ENCODE measurements around the gene KCND2.
"Not testable (repeated sequence)": the region's sequence is repeated elsewhere in the genome, so short reads cannot be mapped to it uniquely, and the experiment has no call there.

The KCND2 gene

GRCh38 chr7:120502132-120502531 is 229.2 kb downstream of the KCND2 start:
- peak; percentile 24 for DNase-seq (ENCODE audit: low spot score)

- no peak for DNase-seq (ENCODE audit: low spot score)
These were observed 229.8 kb downstream of the KCND2 start for GRCh38 chr7:120502825-120503224.

GRCh38 chr7:120504386-120504785 is 231.4 kb downstream of the KCND2 start:
- no peak for DNase-seq (ENCODE audit: low spot score)

GRCh38 chr7:120505770-120506169 is 232.8 kb downstream of the KCND2 start:
- DNase-seq (ENCODE audit: low spot score) = no peak

GRCh38 chr7:120512701-120513100 is 239.7 kb downstream of the KCND2 start:
- no peak for DNase-seq (ENCODE audit: low spot score)

- no peak for DNase-seq (ENCODE audit: low spot score)
These were observed 246.2 kb downstream of the KCND2 start for GRCh38 chr7:120519224-120519623.

GRCh38 chr7:120521761-120522737 is 249.1 kb downstream of the KCND2 start:
- DNase-seq (ENCODE audit: low spot score) = peak; percentile 38

- DNase-seq (ENCODE audit: low spot score) = no peak
These were observed 251.0 kb downstream of the KCND2 start for GRCh38 chr7:120523985-120524384.

GRCh38 chr7:120526902-120527509 is 254.0 kb downstream of the KCND2 start:
- no peak for DNase-seq (ENCODE audit: low spot score)

- DNase-seq (ENCODE audit: low spot score) = no peak
These were observed 256.8 kb downstream of the KCND2 start for GRCh38 chr7:120529736-120530135.

- no peak for DNase-seq (ENCODE audit: low spot score)
These were observed 265.4 kb downstream of the KCND2 start for GRCh38 chr7:120538335-120538734.

GRCh38 chr7:120539321-120539720 is 266.3 kb downstream of the KCND2 start:
- no peak for DNase-seq (ENCODE audit: low spot score)

- DNase-seq (ENCODE audit: low spot score) = no peak
These were observed 274.6 kb downstream of the KCND2 start for GRCh38 chr7:120547605-120548004.

- DNase-seq (ENCODE audit: low spot score) = no peak
These were observed 277.6 kb downstream of the KCND2 start for GRCh38 chr7:120550494-120551048.

GRCh38 chr7:120553491-120553890 is 280.5 kb downstream of the KCND2 start:
- no peak for DNase-seq (ENCODE audit: low spot score)

GRCh38 chr7:120554960-120555571 is 282.1 kb downstream of the KCND2 start:
- DNase-seq (ENCODE audit: low spot score) = peak; percentile 68

- DNase-seq (ENCODE audit: low spot score) = no peak
These were observed 291.2 kb downstream of the KCND2 start for GRCh38 chr7:120564145-120564544.

- DNase-seq (ENCODE audit: low spot score) = no peak
These were observed 294.2 kb downstream of the KCND2 start for GRCh38 chr7:120567204-120567603.

- not testable (repeated sequence) for DNase-seq (ENCODE audit: low spot score)
These were observed 305.7 kb downstream of the KCND2 start for GRCh38 chr7:120578657-120579056.

- no peak for DNase-seq (ENCODE audit: low spot score)
These were observed 309.9 kb downstream of the KCND2 start for GRCh38 chr7:120582916-120583315.

GRCh38 chr7:120583899-120584586 is 311.1 kb downstream of the KCND2 start:
- no peak for DNase-seq (ENCODE audit: low spot score)

GRCh38 chr7:120586571-120586970 is 313.6 kb downstream of the KCND2 start:
- DNase-seq (ENCODE audit: low spot score) = no peak
